GM11168 (cell line): ENCODE data around the gene C12orf75.
"Not testable (repeated sequence)": the region's sequence is repeated elsewhere in the genome, so short reads cannot be mapped to it uniquely, and the experiment has no call there.

Experiments used
- in situ Hi-C: fragments of 300-500 bp; cut with MboI; formaldehyde crosslinking; loops from one replicate; pipeline ENCODE4 v1.12.0; 2022; ENCODE audit warnings: low sequenced_read_pairs; ENCODE audit not compliant: unreplicated experiment

C12orf75 gene

GRCh38 chr12:105330283-105330930, at the start of gene C12orf75:
C12orf75 (plus strand) TSS chr12:105330691; CDS start chr12:105330892, 201 bp downstream.
- in situ Hi-C loops: no loop called here

GRCh38 chr12:105280966-105281693, 49.4 kb upstream of the C12orf75 start:
- in situ Hi-C loops: no loop called here

- in situ Hi-C loops: no loop called here
These were observed 48.8 kb upstream of the C12orf75 start for GRCh38 chr12:105281694-105282049.

GRCh38 chr12:105285378-105285777, 45.1 kb upstream of the C12orf75 start:
- in situ Hi-C loops: no loop called here

- in situ Hi-C loops: no loop called here
These were observed 43.1 kb upstream of the C12orf75 start for GRCh38 chr12:105287408-105287807.

- in situ Hi-C loops: no loop called here
These were observed 42.0 kb upstream of the C12orf75 start for GRCh38 chr12:105288311-105288996.

GRCh38 chr12:105289114-105289904, 41.2 kb upstream of the C12orf75 start:
- in situ Hi-C loops: no loop called here

- in situ Hi-C loops: no loop called here
These were observed 39.0 kb upstream of the C12orf75 start for GRCh38 chr12:105291531-105291930.

GRCh38 chr12:105292705-105293104, 37.8 kb upstream of the C12orf75 start:
- in situ Hi-C loops: no loop called here

GRCh38 chr12:105293187-105293586, 37.3 kb upstream of the C12orf75 start:
- in situ Hi-C loops: no loop called here

GRCh38 chr12:105294161-105294560, 36.3 kb upstream of the C12orf75 start:
- in situ Hi-C loops: no loop called here

GRCh38 chr12:105294886-105295479, 35.5 kb upstream of the C12orf75 start:
- in situ Hi-C loops: no loop called here

GRCh38 chr12:105296116-105297089, 34.1 kb upstream of the C12orf75 start:
- in situ Hi-C loops: no loop called here

GRCh38 chr12:105300883-105301282, 29.6 kb upstream of the C12orf75 start:
- in situ Hi-C loops: no loop called here

GRCh38 chr12:105301696-105302095, 28.8 kb upstream of the C12orf75 start:
- in situ Hi-C loops: no loop called here

GRCh38 chr12:105302986-105303385, 27.5 kb upstream of the C12orf75 start:
- in situ Hi-C loops: not testable (repeated sequence)

GRCh38 chr12:105304626-105305025, 25.9 kb upstream of the C12orf75 start:
- in situ Hi-C loops: not testable (repeated sequence)

GRCh38 chr12:105307601-105308314, 22.7 kb upstream of the C12orf75 start:
- in situ Hi-C loops: not testable (repeated sequence)
